GM10266 (cell line): ENCODE results near the gene SMPD2.

Experiments
- DNase-seq: peaks from one replicate; pipeline ENCODE4 v3.0.0; 2012; ENCODE audit errors: extremely low spot score
- TF ChIP-seq, protein P1 (sequence below): IDR thresholded peaks from 2 replicates; pipeline ENCODE4 v1.5.1; 2012; ENCODE audit warnings: mild to moderate bottlenecking, low read depth; ENCODE audit not compliant: control insufficient read depth, insufficient read depth; ENCODE audit errors: missing control alignments

Gene SMPD2

DNA sequence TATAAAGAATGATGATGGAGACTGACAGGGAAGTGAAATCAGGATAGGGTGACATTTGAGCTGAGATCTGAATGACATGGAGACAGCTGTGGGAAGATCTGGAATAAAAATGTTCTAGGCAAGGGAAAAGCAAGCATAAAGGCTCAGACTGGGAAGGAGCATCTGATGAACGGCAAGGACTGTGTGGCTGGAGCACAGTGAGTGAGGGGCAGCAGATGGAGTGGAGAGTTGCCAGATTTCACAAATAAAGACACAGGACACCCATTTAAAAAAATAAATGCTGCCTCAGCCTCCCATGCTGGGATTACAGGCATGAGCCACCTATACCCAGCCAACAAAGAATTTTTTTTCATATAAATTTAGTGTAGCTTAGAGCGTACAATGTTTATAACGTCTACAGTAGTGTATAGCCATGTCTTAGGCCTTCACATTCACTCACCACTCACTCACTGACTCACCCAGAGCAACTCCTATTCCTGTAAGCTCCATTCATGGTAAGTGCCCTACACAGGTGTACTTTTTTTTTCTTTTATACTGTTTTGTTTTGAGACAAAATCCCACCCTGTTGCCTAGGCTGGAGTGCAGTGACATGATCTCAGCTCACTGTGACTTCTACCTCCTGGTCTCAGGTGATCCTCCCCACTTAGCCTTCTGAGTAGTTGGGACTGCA lies 44.9 kb downstream of the SMPD2 start:
- no peak for DNase-seq
- TF ChIP-seq, protein P1, sequence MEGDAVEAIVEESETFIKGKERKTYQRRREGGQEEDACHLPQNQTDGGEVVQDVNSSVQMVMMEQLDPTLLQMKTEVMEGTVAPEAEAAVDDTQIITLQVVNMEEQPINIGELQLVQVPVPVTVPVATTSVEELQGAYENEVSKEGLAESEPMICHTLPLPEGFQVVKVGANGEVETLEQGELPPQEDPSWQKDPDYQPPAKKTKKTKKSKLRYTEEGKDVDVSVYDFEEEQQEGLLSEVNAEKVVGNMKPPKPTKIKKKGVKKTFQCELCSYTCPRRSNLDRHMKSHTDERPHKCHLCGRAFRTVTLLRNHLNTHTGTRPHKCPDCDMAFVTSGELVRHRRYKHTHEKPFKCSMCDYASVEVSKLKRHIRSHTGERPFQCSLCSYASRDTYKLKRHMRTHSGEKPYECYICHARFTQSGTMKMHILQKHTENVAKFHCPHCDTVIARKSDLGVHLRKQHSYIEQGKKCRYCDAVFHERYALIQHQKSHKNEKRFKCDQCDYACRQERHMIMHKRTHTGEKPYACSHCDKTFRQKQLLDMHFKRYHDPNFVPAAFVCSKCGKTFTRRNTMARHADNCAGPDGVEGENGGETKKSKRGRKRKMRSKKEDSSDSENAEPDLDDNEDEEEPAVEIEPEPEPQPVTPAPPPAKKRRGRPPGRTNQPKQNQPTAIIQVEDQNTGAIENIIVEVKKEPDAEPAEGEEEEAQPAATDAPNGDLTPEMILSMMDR: no peak

DNA sequence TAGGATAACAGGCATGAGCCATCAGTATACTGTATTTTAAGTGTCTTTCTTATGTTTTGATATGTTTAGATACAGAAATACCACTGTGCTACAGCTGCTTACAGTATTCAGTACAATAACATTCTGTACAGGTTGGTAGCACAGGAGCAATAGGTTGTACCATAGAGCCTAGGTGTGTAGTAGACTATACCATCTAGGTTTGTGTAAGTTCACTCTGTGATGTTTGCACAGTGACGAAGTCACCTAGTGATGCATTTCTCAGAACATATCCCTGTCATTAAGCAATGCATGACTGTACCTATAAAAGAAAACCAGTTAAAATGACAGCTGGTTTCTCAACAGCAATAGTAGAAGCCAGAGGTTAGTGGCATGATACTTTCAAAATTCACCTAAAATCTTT lies 45.5 kb downstream of the SMPD2 start:
- TF ChIP-seq, protein P1: no peak
- DNase-seq: no peak

DNA sequence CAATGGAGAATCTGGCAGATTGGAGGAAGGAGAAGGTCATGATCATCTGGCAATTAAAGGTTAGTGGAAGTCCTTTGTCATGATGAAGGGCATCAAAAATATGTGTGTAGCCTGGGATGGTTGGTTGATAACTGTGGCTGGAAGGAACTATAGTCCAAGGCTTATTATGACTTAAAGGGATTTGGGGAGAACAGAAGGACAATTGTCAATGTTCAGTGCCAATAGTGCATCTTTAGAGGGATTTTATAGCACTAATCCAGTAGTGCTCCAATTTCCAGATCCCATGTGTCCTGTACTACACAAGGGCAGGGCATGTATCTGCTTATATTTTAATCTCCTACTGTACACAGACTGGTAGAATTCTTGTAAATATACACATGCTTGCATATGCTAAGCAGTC lies 47.5 kb downstream of the SMPD2 start:
- DNase-seq: no peak
- TF ChIP-seq, protein P1: no peak

DNA sequence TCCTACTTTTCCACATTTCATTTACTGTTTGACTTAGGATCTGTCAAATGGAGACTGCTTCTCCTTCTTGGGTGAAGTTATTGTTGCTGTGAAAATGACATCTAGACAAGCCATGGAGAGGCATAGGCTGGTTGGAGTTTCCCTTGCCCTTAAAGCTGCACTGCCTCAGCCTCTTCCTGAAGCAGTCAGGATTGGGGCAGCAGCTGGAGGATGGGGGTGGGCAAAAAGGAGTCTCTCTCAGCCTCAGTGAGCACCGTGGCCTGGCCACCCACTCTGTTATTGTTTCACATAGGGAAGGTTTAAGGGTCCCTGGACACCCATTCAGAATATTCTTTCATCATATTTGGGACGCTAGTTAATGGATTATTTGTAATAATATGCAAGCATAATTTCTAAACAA lies 50.2 kb downstream of the SMPD2 start:
- TF ChIP-seq, protein P1: no peak
- DNase-seq: no peak

DNA sequence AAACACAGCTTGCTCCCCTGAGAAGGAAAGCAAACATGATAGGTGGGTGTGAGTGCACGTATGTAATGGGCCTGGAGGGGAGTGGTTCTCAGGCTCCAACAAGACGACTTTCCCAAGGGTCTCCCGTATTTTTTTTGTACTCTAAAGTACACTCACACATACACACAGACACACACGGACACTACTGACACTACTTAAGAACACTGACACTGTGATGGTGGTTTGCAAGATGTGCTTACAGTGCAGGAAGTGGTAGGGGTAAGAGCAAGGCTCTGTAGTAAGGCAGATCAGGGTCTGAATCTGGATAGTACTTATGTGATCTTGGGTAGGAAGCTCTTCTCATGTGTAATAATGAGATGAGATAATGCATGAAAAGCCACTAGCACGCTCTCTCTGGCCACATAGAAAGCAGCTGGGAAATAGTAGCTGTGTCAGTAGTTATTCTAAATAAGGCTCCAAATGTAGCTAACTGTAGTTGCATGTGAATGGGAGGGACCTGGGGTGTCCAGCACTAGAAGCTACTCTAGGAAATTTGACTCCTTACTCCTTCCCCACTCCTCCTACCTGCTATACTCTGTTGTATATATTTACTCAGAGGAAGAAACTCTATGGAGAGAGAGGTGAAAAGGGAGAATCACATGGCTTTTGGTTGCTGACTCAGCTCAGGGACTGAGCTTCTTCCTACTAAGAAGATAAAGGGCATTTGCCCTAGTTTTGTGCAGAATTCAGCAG lies 50.8 kb downstream of the SMPD2 start:
- TF ChIP-seq, protein P1: no peak

More for the DNA sequence above, 50.8 kb downstream of the SMPD2 start:
- DNase-seq: peak; percentile 50
